ENCODE measurements around the gene VGLL4. TPM values are rescaled to one million over a fixed set of nuclear protein-coding genes. Genes with fewer than 3 reads are reported as not detected.

Gene VGLL4
- total RNA-seq, 1 donor from 2014 or later: 26.2 TPM

GRCh38 chr3:11613851-11614487, 29.7 kb downstream of the VGLL4 start:
- ATAC-seq (peak; percentile 33), DNase-seq (peak; percentile 31)
- intact Hi-C loops (cut with micrococcal nuclease): no loop called here

GRCh38 chr3:11613319-11613718, 30.4 kb downstream of the VGLL4 start:
- intact Hi-C loops (cut with micrococcal nuclease): no loop called here
- DNase-seq: peak; percentile 27
- peak; percentile 57 for ATAC-seq

GRCh38 chr3:11612515-11613188, 31.1 kb downstream of the VGLL4 start:
- ATAC-seq (peak; percentile 33), DNase-seq (peak; percentile 25)
- intact Hi-C loops (cut with micrococcal nuclease): no loop called here

GRCh38 chr3:11611341-11611799, 32.3 kb downstream of the VGLL4 start:
- intact Hi-C loops (cut with micrococcal nuclease): no loop called here
- ATAC-seq: no peak
- no peak for DNase-seq

- no peak for ATAC-seq
- no peak for DNase-seq
- intact Hi-C loops (cut with micrococcal nuclease): no loop called here
These were observed 32.9 kb downstream of the VGLL4 start for GRCh38 chr3:11610700-11611275.

- peak; percentile 58 for ATAC-seq
- DNase-seq: peak; percentile 57
- intact Hi-C loops (cut with micrococcal nuclease): no loop called here
These were observed 33.6 kb downstream of the VGLL4 start for GRCh38 chr3:11610044-11610671.

GRCh38 chr3:11609481-11609880, 34.2 kb downstream of the VGLL4 start:
- DNase-seq (no peak), ATAC-seq (no peak)

GRCh38 chr3:11607816-11608215, 35.9 kb downstream of the VGLL4 start:
- intact Hi-C loops (cut with micrococcal nuclease): no loop called here
- ATAC-seq: no peak
- DNase-seq: no peak

More at GRCh38 chr3:11609481-11609880, 34.2 kb downstream of the VGLL4 start:
- intact Hi-C loops (cut with micrococcal nuclease): no loop called here

GRCh38 chr3:11606865-11607440, 36.8 kb downstream of the VGLL4 start:
- intact Hi-C loops (cut with micrococcal nuclease): no loop called here
- no peak for ATAC-seq
- DNase-seq: no peak

- ATAC-seq (no peak), DNase-seq (no peak)
- intact Hi-C loops (cut with micrococcal nuclease): no loop called here
These were observed 37.5 kb downstream of the VGLL4 start for GRCh38 chr3:11606090-11606784.

- intact Hi-C loops (cut with micrococcal nuclease): no loop called here
- DNase-seq (no peak), ATAC-seq (no peak)
These were observed 38.3 kb downstream of the VGLL4 start for GRCh38 chr3:11605398-11605797.

GRCh38 chr3:11604139-11604892, 39.4 kb downstream of the VGLL4 start:
- intact Hi-C loops (cut with micrococcal nuclease): no loop called here
- DNase-seq: no peak

GRCh38 chr3:11603628-11604027, 40.1 kb downstream of the VGLL4 start:
- intact Hi-C loops (cut with micrococcal nuclease): no loop called here
- peak; percentile 47 for DNase-seq
- peak; percentile 25 for ATAC-seq

More at GRCh38 chr3:11604139-11604892, 39.4 kb downstream of the VGLL4 start:
- no peak for ATAC-seq

- DNase-seq (no peak), ATAC-seq (no peak)
- intact Hi-C loops (cut with micrococcal nuclease): no loop called here
These were observed 40.7 kb downstream of the VGLL4 start for GRCh38 chr3:11602886-11603527.

GRCh38 chr3:11602239-11602840, 41.4 kb downstream of the VGLL4 start:
- intact Hi-C loops (cut with micrococcal nuclease): no loop called here
- DNase-seq (no peak), ATAC-seq (no peak)

GRCh38 chr3:11601446-11602238, 42.1 kb downstream of the VGLL4 start:
- intact Hi-C loops (cut with micrococcal nuclease): no loop called here
- DNase-seq: peak; percentile 69

More at GRCh38 chr3:11601446-11602238, 42.1 kb downstream of the VGLL4 start:
- peak; percentile 48 for ATAC-seq

Data from left ventricle myocardium superior (tissue), 1 donor.